K562 (cell line): ENCODE data around the gene UNC93B1. TPM values are rescaled to one million over a fixed set of nuclear protein-coding genes. Genes with fewer than 3 reads are reported as not detected.

Source experiments
- ARID2 ChIP-seq: fragments of 450-650 bp; IDR thresholded peaks from 2 replicates; pipeline ENCODE4 v1.6.1; 2017; ENCODE audit warnings: antibody characterized with exemption, mild to moderate bottlenecking
- ARNT ChIP-seq, 2 experiments: fragments of 450-650 bp; IDR thresholded peaks; 2 replicates each; pipeline ENCODE4 v1.6.1; 2016; ENCODE audit warnings: mild to moderate bottlenecking in 1 of 2
- ATF1 ChIP-seq, 2 experiments: fragments of 450-650 bp in 1 of 2; IDR thresholded peaks; 2 replicates each; pipeline ENCODE4 v1.6.1; 2016; ENCODE audit warnings: missing compliant biosample characterization in 1 of 2, missing genetic modification characterization in 1 of 2
- HDAC2 ChIP-seq: fragments of 450-650 bp; IDR thresholded peaks from 2 replicates; pipeline ENCODE4 v1.6.1; 2016; ENCODE audit warnings: mild to moderate bottlenecking
- HINFP ChIP-seq: fragments of 450-650 bp; conservative IDR thresholded peaks from 2 replicates; pipeline ENCODE4 v1.6.1; 2016; ENCODE audit warnings: missing genetic modification characterization, low read depth, mild to moderate bottlenecking, control low read depth, missing compliant biosample characterization
- PKNOX1 ChIP-seq: fragments of 450-650 bp; IDR thresholded peaks from 2 replicates; pipeline ENCODE4 v1.6.1; 2016
- SMAD4 ChIP-seq: fragments of 250-450 bp; sonication (Bioruptor Pico); conservative IDR thresholded peaks from 2 replicates; pipeline ENCODE4 v1.8.0; 2021; ENCODE audit warnings: inconsistent platforms, mild to moderate bottlenecking, moderate library complexity
- SMARCB1 ChIP-seq: IDR thresholded peaks from 2 replicates; pipeline ENCODE4 v1.6.1; 2011; ENCODE audit warnings: improper control_type of control experiment, low read depth; ENCODE audit not compliant: insufficient read length
- ZBTB2 ChIP-seq: fragments of 450-650 bp; IDR thresholded peaks from 2 replicates; pipeline ENCODE4 v1.6.1; 2016; ENCODE audit warnings: antibody characterized with exemption
- ZBTB49 ChIP-seq: sonication (generic); formaldehyde crosslinking; IDR thresholded peaks from 2 replicates; pipeline ENCODE4 v1.8.0; 2022; ENCODE audit warnings: missing genetic modification reagents, mild to moderate bottlenecking, borderline replicate concordance
- ZNF318 ChIP-seq, 2 experiments: fragments of 450-650 bp; IDR thresholded peaks; 2 replicates each; pipeline ENCODE4 v1.6.1; 2016; ENCODE audit warnings: mild to moderate bottlenecking in 2 of 2, borderline replicate concordance in 1 of 2, low read depth in 1 of 2, moderate library complexity in 1 of 2
- polyA plus RNA-seq, 8 experiments: library from polyadenylated mRNA; depleted of rRNA in 4 of 8; stranded (reverse) in 5 of 8; unstranded in 3 of 8; fragments of >200 nt; fragmentation: Nextera tagmentation in 2 of 8; fragmentation: Illumina TruSeq in 1 of 8; extraction: Ambion mirVana in 2 of 8; extraction: Trizol in 1 of 8; gene quantifications; 2 replicates each; pipeline versions ENCODE4 v1.2.1 to v1.2.3, GENCODE V29; 2011 to 2014; ENCODE audit warnings: inconsistent platforms in 1 of 8, missing spikeins in 1 of 8
- total RNA-seq, 7 experiments: library from RNA; depleted of rRNA in 6 of 7; stranded (reverse); fragments of >200 nt in 6 of 7; fragmentation: Illumina TruSeq in 2 of 7; extraction: Trizol in 2 of 7; gene quantifications; 2 replicates each; pipeline versions ENCODE4 v1.2.1 to v1.2.3, GENCODE V29; 2011 to 2021; ENCODE audit warnings: low replicate concordance in 1 of 7

The UNC93B1 gene
- total and polyA plus RNA-seq, 9 of the 15 experiments (the other 6 are each of a cell fraction or from before 2014, with no cell fraction given) = 0.10 to 13.6 (median 6.5) TPM

- TF ChIP-seq HINFP (tag) (no peak), ATF1 (CRISPR knock-in tag; IDR thresholded peaks at IDR 0.05) (no peak), ATF1 (tag; IDR thresholded peaks at IDR 0.05) (peak; percentile 49), SMAD4 (CRISPR knock-in tag) (peak; percentile 61), PKNOX1 (no peak), ZNF318 (IDR thresholded peaks at IDR 0.05; ENCODE audit: borderline replicate concordance in 1 of 2, low read depth in 1 of 2) (0 out of 4 replicates have a peak, but pooled peaks of 1 of the 2 experiments have one; percentile 24), SMARCB1 (no peak), ZBTB2 (peak; percentile 13; the same call in 1 of the 2 replicates), ARNT (IDR thresholded peaks at IDR 0.05) (peak; percentile 65 to 81; a peak in 3 of 4 replicates), ARID2 (0 out of 2 replicates have a peak, but pooled peaks have one; percentile 39), HDAC2 (peak; percentile 88), ZBTB49 (0 out of 2 replicates have a peak, but pooled peaks have one; percentile 74)
Measured at GRCh38 chr11:68009391-68010089, 5.6 kb upstream of the UNC93B1 start (continued).
